ENCODE measurements around the gene TMPRSS13. TPM values are rescaled to one million over a fixed set of nuclear protein-coding genes. Genes with fewer than 3 reads are reported as not detected.

Gene TMPRSS13
- total RNA-seq, 1 experiment from 2014 or later = 21.7 TPM

GRCh38 chr11:117888139-117888566 is 41.0 kb downstream of the TMPRSS13 start:
- Histone ChIP-seq H3K4me2 (no peak overlapping the region), H3K9me3 (ENCODE audit: insufficient read depth, low read depth) (no peaks in the 10 kb centered on the region), H4K20me1 (ENCODE audit: insufficient read depth) (no peaks in the 10 kb centered on the region), H3K27ac (no peak overlapping the region), H3K36me3 (ENCODE audit: low read depth) (no peaks in the 10 kb centered on the region), H3K4me3 (no peak overlapping the region), H3K27me3 (ENCODE audit: insufficient read depth, low read depth) (peaks cover 30% of the 10 kb centered on the region; the same call in 1 of the 2 replicates), H3F3A (ENCODE audit: insufficient read depth, low read depth) (no peaks in the 10 kb centered on the region), H3K79me2 (ENCODE audit: low read depth) (no peaks in the 10 kb centered on the region), H2AFZ (no peak overlapping the region), H3K4me1 (replicated peaks; ENCODE audit: insufficient read depth) (no peaks in the 10 kb centered on the region), H3K9me2 (ENCODE audit: insufficient read depth) (no peaks in the 10 kb centered on the region)
- POLR2A ChIA-PET (ENCODE audit: unreplicated experiment) = no interaction called here
- DNase-seq = no peak
- TF ChIP-seq CTCF (conservative IDR thresholded peaks at IDR 0.05) = no peak
- TF ChIP-seq EZH2 (IDR thresholded peaks at IDR 0.05; ENCODE audit: low read depth) = no peak
- no TSS peak for BruUV-seq (replicated peaks)
- CTCF ChIA-PET = no interaction called here
- intact Hi-C loops (cut with micrococcal nuclease; ENCODE audit: unreplicated experiment) = no loop called here

- H3K27me3 ChIP-seq (ENCODE audit: insufficient read depth, low read depth) = peaks cover 35% of the 10 kb centered on the region
- TF ChIP-seq EZH2 (IDR thresholded peaks at IDR 0.05; ENCODE audit: low read depth) (no peak), CTCF (conservative IDR thresholded peaks at IDR 0.05) (no peak)
- H3K36me3 ChIP-seq (ENCODE audit: low read depth) = no peaks in the 10 kb centered on the region
- no peak overlapping the region for H3K4me2 ChIP-seq
- no peak for DNase-seq
- no peaks in the 10 kb centered on the region for H3K4me1 ChIP-seq (replicated peaks; ENCODE audit: insufficient read depth)
- ChIA-PET CTCF (no interaction called here), POLR2A (ENCODE audit: unreplicated experiment) (no interaction called here)
- intact Hi-C loops (cut with micrococcal nuclease; ENCODE audit: unreplicated experiment) = no loop called here
- H3K9me3 ChIP-seq (ENCODE audit: insufficient read depth, low read depth) = no peaks in the 10 kb centered on the region
- no peaks in the 10 kb centered on the region for H3K9me2 ChIP-seq (ENCODE audit: insufficient read depth)
- H3K4me3 ChIP-seq = no peak overlapping the region
- H3K27ac ChIP-seq = no peak overlapping the region
- no peak overlapping the region for H2AFZ ChIP-seq
- H3K79me2 ChIP-seq (ENCODE audit: low read depth) = no peaks in the 10 kb centered on the region
- H4K20me1 ChIP-seq (ENCODE audit: insufficient read depth) = no peaks in the 10 kb centered on the region
- H3F3A ChIP-seq (ENCODE audit: insufficient read depth, low read depth) = no peaks in the 10 kb centered on the region
- BruUV-seq (replicated peaks) = no TSS peak
Measured at GRCh38 chr11:117887431-117888138, 41.6 kb downstream of the TMPRSS13 start.

- no peaks in the 10 kb centered on the region for H4K20me1 ChIP-seq (ENCODE audit: insufficient read depth)
- H3K27me3 ChIP-seq (ENCODE audit: insufficient read depth, low read depth) = peaks cover 49% of the 10 kb centered on the region
- TF ChIP-seq CTCF (conservative IDR thresholded peaks at IDR 0.05) = no peak
- no peak overlapping the region for H3K27ac ChIP-seq
- intact Hi-C loops (cut with micrococcal nuclease; ENCODE audit: unreplicated experiment) = no loop called here
- H2AFZ ChIP-seq = no peak overlapping the region
- no peaks in the 10 kb centered on the region for H3K36me3 ChIP-seq (ENCODE audit: low read depth)
- no peak for DNase-seq
- no peaks in the 10 kb centered on the region for H3K4me1 ChIP-seq (replicated peaks; ENCODE audit: insufficient read depth)
- H3K9me3 ChIP-seq (ENCODE audit: insufficient read depth, low read depth) = no peaks in the 10 kb centered on the region
- CTCF ChIA-PET = no interaction called here
- H3K4me2 ChIP-seq = no peak overlapping the region
- POLR2A ChIA-PET (ENCODE audit: unreplicated experiment) = no interaction called here
- no peaks in the 10 kb centered on the region for H3K79me2 ChIP-seq (ENCODE audit: low read depth)
- BruUV-seq (replicated peaks) = no TSS peak
- H3K9me2 ChIP-seq (ENCODE audit: insufficient read depth) = no peaks in the 10 kb centered on the region
- H3K4me3 ChIP-seq = no peak overlapping the region
- H3F3A ChIP-seq (ENCODE audit: insufficient read depth, low read depth) = no peaks in the 10 kb centered on the region
Measured at GRCh38 chr11:117885777-117886176, 43.4 kb downstream of the TMPRSS13 start.
